ENCODE measurements around the gene DNAH7. TPM values are rescaled to one million over a fixed set of nuclear protein-coding genes. Genes with fewer than 3 reads are reported as not detected.

The DNAH7 gene
- total RNA-seq, 5 donors from 2014 or later (not counting 1 experiment from before 2014, with no cell fraction given) = 0.03 TPM; not detected in 4

GRCh38 chr2:195967336-195967735, 101.3 kb downstream of the DNAH7 start:
- no CpG with 5 or more reads among the region's 2 CpGs for WGBS (ENCODE audit: insufficient coverage)
- CTCF ChIA-PET = no interaction called here
- Histone ChIP-seq H3K27me3 (replicated peaks in 1 of 2; ENCODE audit: control insufficient read depth in 2 of 2, extremely low read depth in 1 of 2, insufficient read depth in 2 of 2, low read length in 1 of 2) (peaks cover 0 to 10% of the 10 kb centered on the region in 2 experiments), H3K9me3 (no peaks in the 10 kb centered on the region), H3K4me3 (ENCODE audit: control insufficient read depth in 1 of 2, extremely low read depth in 1 of 2, low read length in 1 of 2) (no peak overlapping the region), H3K27ac (ENCODE audit: low read length) (no peak overlapping the region), H3K36me3 (ENCODE audit: control insufficient read depth in 2 of 2, extremely low read depth in 1 of 2, insufficient read depth in 1 of 2, low read length in 1 of 2) (no peaks in the 10 kb centered on the region), H3K4me1 (ENCODE audit: control insufficient read depth in 1 of 2, extremely low read depth in 1 of 2, insufficient read depth in 2 of 2, low read length in 2 of 2) (no peaks in the 10 kb centered on the region)
- ATAC-seq (replicated peaks in 1 of 4) (no peak), DNase-seq (no peak)
- Mint-ChIP-seq H3K9me3 (no peaks in the 10 kb centered on the region), H3K36me3 (no peaks in the 10 kb centered on the region), H3K4me1 (no peaks in the 10 kb centered on the region), H3K27me3 (peaks cover 6 to 11% of the 10 kb centered on the region in 2 donors), H3K4me3 (no peak overlapping the region), H3K27ac (no peak overlapping the region)
- POLR2A ChIA-PET = no interaction called here

GRCh38 chr2:195961873-195962272, 106.8 kb downstream of the DNAH7 start:
- peaks cover 2 to 19% of the 10 kb centered on the region in 2 donors for H3K27me3 Mint-ChIP-seq
- no peaks in the 10 kb centered on the region for H3K9me3 Mint-ChIP-seq
- no peak overlapping the region for H3K4me3 Mint-ChIP-seq
- Histone ChIP-seq H3K4me3 (ENCODE audit: control insufficient read depth in 1 of 2, extremely low read depth in 1 of 2, low read length in 1 of 2) (no peak overlapping the region), H3K36me3 (ENCODE audit: control insufficient read depth in 2 of 2, extremely low read depth in 1 of 2, insufficient read depth in 1 of 2, low read length in 1 of 2) (no peaks in the 10 kb centered on the region), H3K9me3 (no peaks in the 10 kb centered on the region), H3K27me3 (replicated peaks in 1 of 2; ENCODE audit: control insufficient read depth in 2 of 2, extremely low read depth in 1 of 2, insufficient read depth in 2 of 2, low read length in 1 of 2) (no peaks in the 10 kb centered on the region), H3K27ac (ENCODE audit: low read length) (no peak overlapping the region), H3K4me1 (ENCODE audit: control insufficient read depth in 1 of 2, extremely low read depth in 1 of 2, insufficient read depth in 2 of 2, low read length in 2 of 2) (no peaks in the 10 kb centered on the region)
- H3K27ac Mint-ChIP-seq = no peak overlapping the region
- H3K36me3 Mint-ChIP-seq = no peaks in the 10 kb centered on the region
- ATAC-seq (replicated peaks in 1 of 4) (no peak), DNase-seq (no peak)
- POLR2A ChIA-PET = no interaction called here
- H3K4me1 Mint-ChIP-seq = no peaks in the 10 kb centered on the region
- WGBS (ENCODE audit: insufficient coverage) = no CpG with 5 or more reads among the region's 5 CpGs
- CTCF ChIA-PET = no interaction called here

GRCh38 chr2:195959341-195959740, 109.3 kb downstream of the DNAH7 start:
- Histone ChIP-seq H3K27me3 (replicated peaks in 1 of 2; ENCODE audit: control insufficient read depth in 2 of 2, extremely low read depth in 1 of 2, insufficient read depth in 2 of 2, low read length in 1 of 2) (no peaks in the 10 kb centered on the region), H3K4me1 (ENCODE audit: control insufficient read depth in 1 of 2, extremely low read depth in 1 of 2, insufficient read depth in 2 of 2, low read length in 2 of 2) (no peaks in the 10 kb centered on the region), H3K27ac (ENCODE audit: low read length) (no peak overlapping the region), H3K9me3 (no peaks in the 10 kb centered on the region), H3K4me3 (ENCODE audit: control insufficient read depth in 1 of 2, extremely low read depth in 1 of 2, low read length in 1 of 2) (no peak overlapping the region), H3K36me3 (ENCODE audit: control insufficient read depth in 2 of 2, extremely low read depth in 1 of 2, insufficient read depth in 1 of 2, low read length in 1 of 2) (no peaks in the 10 kb centered on the region)
- Mint-ChIP-seq H3K27ac (no peak overlapping the region), H3K27me3 (peaks cover 0 to 19% of the 10 kb centered on the region in 2 donors), H3K36me3 (no peaks in the 10 kb centered on the region), H3K4me1 (no peaks in the 10 kb centered on the region), H3K4me3 (no peak overlapping the region), H3K9me3 (peaks cover 0 to 3% (median 3%) of the 10 kb centered on the region in 3 donors)
- DNase-seq (no peak), ATAC-seq (replicated peaks in 1 of 4) (no peak)
- POLR2A ChIA-PET = no interaction called here
- CTCF ChIA-PET = no interaction called here
- no CpG with 5 or more reads among the region's 2 CpGs for WGBS (ENCODE audit: insufficient coverage)

GRCh38 chr2:195956725-195957124, 111.9 kb downstream of the DNAH7 start:
- H3K4me1 Mint-ChIP-seq = no peaks in the 10 kb centered on the region
- ATAC-seq (replicated peaks in 1 of 4) (no peak), DNase-seq (no peak)
- no peaks in the 10 kb centered on the region for H3K36me3 ChIP-seq (ENCODE audit: control insufficient read depth in 2 of 2, extremely low read depth in 1 of 2, insufficient read depth in 1 of 2, low read length in 1 of 2)
- H3K4me3 ChIP-seq (ENCODE audit: control insufficient read depth in 1 of 2, extremely low read depth in 1 of 2, low read length in 1 of 2) = no peak overlapping the region
- no peak overlapping the region for H3K27ac Mint-ChIP-seq
- H3K27me3 Mint-ChIP-seq = peaks cover 2 to 15% of the 10 kb centered on the region in 2 donors
- no peaks in the 10 kb centered on the region for H3K9me3 ChIP-seq
- ChIA-PET CTCF (no interaction called here), POLR2A (no interaction called here)
- no peak overlapping the region for H3K4me3 Mint-ChIP-seq
- H3K27me3 ChIP-seq (replicated peaks in 1 of 2; ENCODE audit: control insufficient read depth in 2 of 2, extremely low read depth in 1 of 2, insufficient read depth in 2 of 2, low read length in 1 of 2) = no peaks in the 10 kb centered on the region
- H3K27ac ChIP-seq (ENCODE audit: low read length) = no peak overlapping the region
- peaks cover 10 to 13% (median 11%) of the 10 kb centered on the region in 3 donors for H3K9me3 Mint-ChIP-seq
- H3K4me1 ChIP-seq (ENCODE audit: control insufficient read depth in 1 of 2, extremely low read depth in 1 of 2, insufficient read depth in 2 of 2, low read length in 2 of 2) = no peaks in the 10 kb centered on the region
- WGBS (ENCODE audit: insufficient coverage) = 100% methylated on average over 2 of the region's 3 CpGs
- no peaks in the 10 kb centered on the region for H3K36me3 Mint-ChIP-seq

GRCh38 chr2:195945056-195945455, 123.6 kb downstream of the DNAH7 start:
- ATAC-seq (replicated peaks in 1 of 4) (no peak), DNase-seq (no peak)
- CTCF ChIA-PET = no interaction called here
- Histone ChIP-seq H3K4me3 (ENCODE audit: control insufficient read depth in 1 of 2, extremely low read depth in 1 of 2, low read length in 1 of 2) (no peak overlapping the region), H3K27ac (ENCODE audit: low read length) (no peak overlapping the region), H3K27me3 (replicated peaks in 1 of 2; ENCODE audit: control insufficient read depth in 2 of 2, extremely low read depth in 1 of 2, insufficient read depth in 2 of 2, low read length in 1 of 2) (no peaks in the 10 kb centered on the region), H3K4me1 (ENCODE audit: control insufficient read depth in 1 of 2, extremely low read depth in 1 of 2, insufficient read depth in 2 of 2, low read length in 2 of 2) (no peaks in the 10 kb centered on the region), H3K9me3 (no peaks in the 10 kb centered on the region), H3K36me3 (ENCODE audit: control insufficient read depth in 2 of 2, extremely low read depth in 1 of 2, insufficient read depth in 1 of 2, low read length in 1 of 2) (no peaks in the 10 kb centered on the region)
- Mint-ChIP-seq H3K9me3 (peaks cover 14 to 20% (median 16%) of the 10 kb centered on the region in 3 donors), H3K4me1 (no peaks in the 10 kb centered on the region), H3K27ac (no peak overlapping the region), H3K4me3 (no peak overlapping the region), H3K36me3 (no peaks in the 10 kb centered on the region), H3K27me3 (peaks cover 0 to 4% of the 10 kb centered on the region in 2 donors)
- POLR2A ChIA-PET = no interaction called here

- Mint-ChIP-seq H3K4me3 (no peak overlapping the region), H3K36me3 (no peaks in the 10 kb centered on the region), H3K27ac (no peak overlapping the region), H3K27me3 (peaks cover 4% of the 10 kb centered on the region in 2 donors), H3K4me1 (no peaks in the 10 kb centered on the region), H3K9me3 (peaks cover 5 to 8% (median 6%) of the 10 kb centered on the region in 3 donors)
- Histone ChIP-seq H3K9me3 (no peaks in the 10 kb centered on the region), H3K36me3 (ENCODE audit: control insufficient read depth in 2 of 2, extremely low read depth in 1 of 2, insufficient read depth in 1 of 2, low read length in 1 of 2) (no peaks in the 10 kb centered on the region), H3K27me3 (replicated peaks in 1 of 2; ENCODE audit: control insufficient read depth in 2 of 2, extremely low read depth in 1 of 2, insufficient read depth in 2 of 2, low read length in 1 of 2) (no peaks in the 10 kb centered on the region), H3K4me1 (ENCODE audit: control insufficient read depth in 1 of 2, extremely low read depth in 1 of 2, insufficient read depth in 2 of 2, low read length in 2 of 2) (no peaks in the 10 kb centered on the region), H3K4me3 (ENCODE audit: control insufficient read depth in 1 of 2, extremely low read depth in 1 of 2, low read length in 1 of 2) (no peak overlapping the region), H3K27ac (ENCODE audit: low read length) (no peak overlapping the region)
- no peak for ATAC-seq (replicated peaks in 1 of 4)
- CTCF ChIA-PET = interaction anchor here (0.6 to 0.7 kb wide), 6 partner anchors 55 to 1368 kb away, joined by 3 to 8 read pairs (median 4); no protein-coding TSS in a partner anchor
- no peak for DNase-seq
- POLR2A ChIA-PET = interaction anchor here in 1 of 2 donors (0.6 kb wide), 1 partner anchor 1337 kb away, joined by 3 read pairs; no protein-coding TSS in a partner anchor
Observed at GRCh38 chr2:195937176-195937575, 131.5 kb downstream of the DNAH7 start.

GRCh38 chr2:195934484-195934883, 134.2 kb downstream of the DNAH7 start:
- Mint-ChIP-seq H3K36me3 (no peaks in the 10 kb centered on the region), H3K27ac (no peak overlapping the region), H3K27me3 (peaks cover under 1 to 1% of the 10 kb centered on the region in 2 donors), H3K4me1 (no peaks in the 10 kb centered on the region), H3K4me3 (no peak overlapping the region), H3K9me3 (peaks cover 0 to 4% (median 0%) of the 10 kb centered on the region in 3 donors)
- H3K4me1 ChIP-seq (ENCODE audit: control insufficient read depth in 1 of 2, extremely low read depth in 1 of 2, insufficient read depth in 2 of 2, low read length in 2 of 2) = no peaks in the 10 kb centered on the region
- no peak overlapping the region for H3K4me3 ChIP-seq (ENCODE audit: control insufficient read depth in 1 of 2, extremely low read depth in 1 of 2, low read length in 1 of 2)
- no peaks in the 10 kb centered on the region for H3K9me3 ChIP-seq
- CTCF ChIA-PET = no interaction called here
- H3K27ac ChIP-seq (ENCODE audit: low read length) = no peak overlapping the region
- no peak for ATAC-seq (replicated peaks in 1 of 4)
- POLR2A ChIA-PET = no interaction called here
- WGBS (ENCODE audit: insufficient coverage) = no CpG with 5 or more reads among the region's 4 CpGs
- no peaks in the 10 kb centered on the region for H3K27me3 ChIP-seq (replicated peaks in 1 of 2; ENCODE audit: control insufficient read depth in 2 of 2, extremely low read depth in 1 of 2, insufficient read depth in 2 of 2, low read length in 1 of 2)
- DNase-seq = no peak
- no peaks in the 10 kb centered on the region for H3K36me3 ChIP-seq (ENCODE audit: control insufficient read depth in 2 of 2, extremely low read depth in 1 of 2, insufficient read depth in 1 of 2, low read length in 1 of 2)

All from T-cell (primary cell).